Measurements from ENCODE around the gene TTC28.

The TTC28 gene

DNA sequence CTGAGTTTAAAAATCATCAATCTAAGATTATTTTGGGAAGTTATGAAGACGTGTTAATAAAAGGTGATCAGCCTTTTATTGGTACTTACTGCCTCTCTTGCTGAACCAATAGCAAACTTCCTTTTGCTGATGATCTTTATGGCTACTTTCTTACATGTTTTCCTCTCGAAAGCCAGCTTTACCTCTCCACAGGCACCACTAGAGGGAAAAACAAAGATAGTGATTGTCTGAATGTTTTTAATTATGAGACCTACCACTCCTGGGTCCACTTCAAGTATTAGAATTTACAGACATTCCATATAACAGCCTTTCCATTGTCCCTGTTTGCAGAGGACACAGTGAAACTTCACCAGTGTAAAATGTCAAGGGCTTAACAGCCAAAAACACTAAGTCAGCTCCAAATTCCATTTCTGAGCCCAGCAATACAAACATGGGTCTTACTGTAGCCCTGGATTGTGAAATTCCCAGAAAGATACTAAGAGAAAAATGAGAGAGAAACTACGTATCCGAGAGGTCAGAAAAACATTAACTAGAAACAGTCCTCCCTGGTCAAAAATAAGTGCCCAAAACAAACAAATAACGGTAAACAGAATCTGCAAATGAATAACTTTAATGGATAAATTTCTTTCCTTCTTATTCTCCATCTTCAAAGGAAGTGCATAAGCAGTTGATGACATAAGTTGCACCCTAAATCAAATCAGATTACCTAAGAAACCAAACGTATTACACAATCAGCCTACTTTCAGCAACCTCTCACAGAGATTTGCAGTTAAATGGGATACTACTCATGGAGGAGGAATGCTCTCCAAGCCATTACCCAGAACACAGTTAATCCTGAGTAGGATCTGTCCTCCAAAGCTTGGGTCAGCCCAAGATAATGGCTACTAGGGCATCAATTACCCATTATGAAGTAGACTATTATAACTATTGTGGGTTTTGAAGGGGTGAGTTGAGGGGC, 32.5 kb upstream of the TTC28 start:
- peaks cover 8% of the 10 kb centered on the region for H3K4me1 ChIP-seq (ENCODE audit: control insufficient read depth, insufficient read depth, low read length)
- POLR2A ChIA-PET: no interaction called here
- no peak overlapping the region for H3K4me3 ChIP-seq (ENCODE audit: low read depth, low read length)
- peak; percentile 66 for TF ChIP-seq INSM2 (tag by site-specific recombination; IDR thresholded peaks at IDR 0.05)
- TF ChIP-seq, protein P1, sequence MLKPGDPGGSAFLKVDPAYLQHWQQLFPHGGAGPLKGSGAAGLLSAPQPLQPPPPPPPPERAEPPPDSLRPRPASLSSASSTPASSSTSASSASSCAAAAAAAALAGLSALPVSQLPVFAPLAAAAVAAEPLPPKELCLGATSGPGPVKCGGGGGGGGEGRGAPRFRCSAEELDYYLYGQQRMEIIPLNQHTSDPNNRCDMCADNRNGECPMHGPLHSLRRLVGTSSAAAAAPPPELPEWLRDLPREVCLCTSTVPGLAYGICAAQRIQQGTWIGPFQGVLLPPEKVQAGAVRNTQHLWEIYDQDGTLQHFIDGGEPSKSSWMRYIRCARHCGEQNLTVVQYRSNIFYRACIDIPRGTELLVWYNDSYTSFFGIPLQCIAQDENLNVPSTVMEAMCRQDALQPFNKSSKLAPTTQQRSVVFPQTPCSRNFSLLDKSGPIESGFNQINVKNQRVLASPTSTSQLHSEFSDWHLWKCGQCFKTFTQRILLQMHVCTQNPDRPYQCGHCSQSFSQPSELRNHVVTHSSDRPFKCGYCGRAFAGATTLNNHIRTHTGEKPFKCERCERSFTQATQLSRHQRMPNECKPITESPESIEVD (tag by site-specific recombination; IDR thresholded peaks at IDR 0.05): 0 out of 2 replicates have a peak, but pooled peaks have one; percentile 70
- TF ChIP-seq ZNF639 (tag by site-specific recombination; IDR thresholded peaks at IDR 0.05): peak; percentile 75; the same call in 1 of the 2 replicates
- peak; percentile 69 for TF ChIP-seq ZBTB17 (tag by site-specific recombination; IDR thresholded peaks at IDR 0.05)
- TF ChIP-seq, protein P2, sequence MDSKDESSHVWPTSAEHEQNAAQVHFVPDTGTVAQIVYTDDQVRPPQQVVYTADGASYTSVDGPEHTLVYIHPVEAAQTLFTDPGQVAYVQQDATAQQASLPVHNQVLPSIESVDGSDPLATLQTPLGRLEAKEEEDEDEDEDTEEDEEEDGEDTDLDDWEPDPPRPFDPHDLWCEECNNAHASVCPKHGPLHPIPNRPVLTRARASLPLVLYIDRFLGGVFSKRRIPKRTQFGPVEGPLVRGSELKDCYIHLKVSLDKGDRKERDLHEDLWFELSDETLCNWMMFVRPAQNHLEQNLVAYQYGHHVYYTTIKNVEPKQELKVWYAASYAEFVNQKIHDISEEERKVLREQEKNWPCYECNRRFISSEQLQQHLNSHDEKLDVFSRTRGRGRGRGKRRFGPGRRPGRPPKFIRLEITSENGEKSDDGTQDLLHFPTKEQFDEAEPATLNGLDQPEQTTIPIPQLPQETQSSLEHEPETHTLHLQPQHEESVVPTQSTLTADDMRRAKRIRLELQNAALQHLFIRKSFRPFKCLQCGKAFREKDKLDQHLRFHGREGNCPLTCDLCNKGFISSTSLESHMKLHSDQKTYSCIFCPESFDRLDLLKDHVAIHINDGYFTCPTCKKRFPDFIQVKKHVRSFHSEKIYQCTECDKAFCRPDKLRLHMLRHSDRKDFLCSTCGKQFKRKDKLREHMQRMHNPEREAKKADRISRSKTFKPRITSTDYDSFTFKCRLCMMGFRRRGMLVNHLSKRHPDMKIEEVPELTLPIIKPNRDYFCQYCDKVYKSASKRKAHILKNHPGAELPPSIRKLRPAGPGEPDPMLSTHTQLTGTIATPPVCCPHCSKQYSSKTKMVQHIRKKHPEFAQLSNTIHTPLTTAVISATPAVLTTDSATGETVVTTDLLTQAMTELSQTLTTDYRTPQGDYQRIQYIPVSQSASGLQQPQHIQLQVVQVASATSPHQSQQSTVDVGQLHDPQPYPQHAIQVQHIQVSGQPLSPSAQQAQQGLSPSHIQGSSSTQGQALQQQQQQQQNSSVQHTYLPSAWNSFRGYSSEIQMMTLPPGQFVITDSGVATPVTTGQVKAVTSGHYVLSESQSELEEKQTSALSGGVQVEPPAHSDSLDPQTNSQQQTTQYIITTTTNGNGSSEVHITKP (tag by site-specific recombination; IDR thresholded peaks at IDR 0.05): peak; percentile 83
- no peak for TF ChIP-seq ZNF324 (tag by site-specific recombination; IDR thresholded peaks at IDR 0.05)
- peak; percentile 18; the same call in 1 of the 2 replicates for TF ChIP-seq ZNF558 (tag by site-specific recombination; IDR thresholded peaks at IDR 0.05)
- TF ChIP-seq ZNF623 (tag by site-specific recombination; IDR thresholded peaks at IDR 0.05): 0 out of 2 replicates have a peak, but pooled peaks have one; percentile 16
- 0 out of 2 replicates have a peak, but pooled peaks have one; percentile 18 for TF ChIP-seq ZNF335 (tag by site-specific recombination; conservative IDR thresholded peaks at IDR 0.05)
- TF ChIP-seq ZNF341 (tag by site-specific recombination; IDR thresholded peaks at IDR 0.05; ENCODE audit: low read depth): no peak
- TF ChIP-seq ZNF664 (tag by site-specific recombination; IDR thresholded peaks at IDR 0.05): peak; percentile 96
- TF ChIP-seq, protein P3, sequence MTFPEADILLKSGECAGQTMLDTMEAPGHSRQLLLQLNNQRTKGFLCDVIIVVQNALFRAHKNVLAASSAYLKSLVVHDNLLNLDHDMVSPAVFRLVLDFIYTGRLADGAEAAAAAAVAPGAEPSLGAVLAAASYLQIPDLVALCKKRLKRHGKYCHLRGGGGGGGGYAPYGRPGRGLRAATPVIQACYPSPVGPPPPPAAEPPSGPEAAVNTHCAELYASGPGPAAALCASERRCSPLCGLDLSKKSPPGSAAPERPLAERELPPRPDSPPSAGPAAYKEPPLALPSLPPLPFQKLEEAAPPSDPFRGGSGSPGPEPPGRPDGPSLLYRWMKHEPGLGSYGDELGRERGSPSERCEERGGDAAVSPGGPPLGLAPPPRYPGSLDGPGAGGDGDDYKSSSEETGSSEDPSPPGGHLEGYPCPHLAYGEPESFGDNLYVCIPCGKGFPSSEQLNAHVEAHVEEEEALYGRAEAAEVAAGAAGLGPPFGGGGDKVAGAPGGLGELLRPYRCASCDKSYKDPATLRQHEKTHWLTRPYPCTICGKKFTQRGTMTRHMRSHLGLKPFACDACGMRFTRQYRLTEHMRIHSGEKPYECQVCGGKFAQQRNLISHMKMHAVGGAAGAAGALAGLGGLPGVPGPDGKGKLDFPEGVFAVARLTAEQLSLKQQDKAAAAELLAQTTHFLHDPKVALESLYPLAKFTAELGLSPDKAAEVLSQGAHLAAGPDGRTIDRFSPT (tag by site-specific recombination; IDR thresholded peaks at IDR 0.05): peak; percentile 64; the same call in 1 of the 2 replicates
- TF ChIP-seq OSR2 (tag by site-specific recombination; IDR thresholded peaks at IDR 0.05): peak; percentile 38; the same call in 1 of the 2 replicates
- peak; percentile 28 for TF ChIP-seq SP2 (tag by site-specific recombination; IDR thresholded peaks at IDR 0.05)
- peak; percentile 50; the same call in 1 of the 2 replicates for TF ChIP-seq ATF2 (tag by site-specific recombination; IDR thresholded peaks at IDR 0.05; ENCODE audit: low read depth)
- 0 out of 2 replicates have a peak, but pooled peaks have one; percentile 12 for TF ChIP-seq ZNF398 (tag by site-specific recombination; IDR thresholded peaks at IDR 0.05)
- no peak for TF ChIP-seq ZNF19 (tag by site-specific recombination; IDR thresholded peaks at IDR 0.05; ENCODE audit: low read depth)
- no peak for TF ChIP-seq MYNN (tag by site-specific recombination; IDR thresholded peaks at IDR 0.05; ENCODE audit: borderline replicate concordance)
- peak; percentile 92 for TF ChIP-seq ZBTB21 (tag by site-specific recombination; IDR thresholded peaks at IDR 0.05)
- peak; percentile 95 for TF ChIP-seq ZNF10 (tag by site-specific recombination; IDR thresholded peaks at IDR 0.05)
- peak; percentile 66 for TF ChIP-seq ZNF600 (tag by site-specific recombination; IDR thresholded peaks at IDR 0.05)

More for the DNA sequence above, 32.5 kb upstream of the TTC28 start:
- no peaks in the 10 kb centered on the region for H3K9me3 ChIP-seq (ENCODE audit: control insufficient read depth, insufficient read depth, low read depth, low read length)
- H3K27ac ChIP-seq (ENCODE audit: extremely low read depth, low read depth, low read length): no peak overlapping the region
- CTCF ChIA-PET: interaction anchor here (0.6 to 0.7 kb wide), 2 partner anchors 36 to 112 kb away, joined by 3 read pairs; no protein-coding TSS in a partner anchor
- peaks cover 17 to 43% of the 10 kb centered on the region in 2 experiments; a peak in 2 of 3 replicates for H3K36me3 ChIP-seq (ENCODE audit: control insufficient read depth in 2 of 2, insufficient read depth in 1 of 2, low read length in 2 of 2)

Data from HEK293 (cell line).